ENCODE data around the gene MRPL55.

The MRPL55 gene

GRCh38 chr1:228109073-228109961, at the start of gene MRPL55:
TSS of gene MRPL55 (minus strand) at chr1:228109299. CDS start at chr1:228108260, 1,039 bp downstream.
- intact Hi-C loops (cut with micrococcal nuclease) = loop anchor here (1.0 to 10.0 kb wide), 5 partner anchors 27 to 375 kb away; partner anchors contain the start of genes ARF1, IBA57, RNF187 and TRIM11
- H3K36me3 Mint-ChIP-seq (ENCODE audit: low read depth) = peaks cover 43% of the 10 kb centered on the region
- peak within 1 kb of the TSS; percentile 92 for H3K4me3 Mint-ChIP-seq
- peak within 1 kb of the TSS; percentile 90 for H3K27ac Mint-ChIP-seq
- H3K9me3 Mint-ChIP-seq = no peaks in the 10 kb centered on the region
- H3K27me3 Mint-ChIP-seq = no peaks in the 10 kb centered on the region
- peaks cover 52% of the 10 kb centered on the region for H3K4me1 Mint-ChIP-seq (ENCODE audit: low read depth)

- Mint-ChIP-seq H3K4me1 (ENCODE audit: low read depth) (peaks cover 34% of the 10 kb centered on the region), H3K4me3 (no peak overlapping the region), H3K27me3 (peaks cover 26% of the 10 kb centered on the region), H3K27ac (no peak overlapping the region), H3K36me3 (ENCODE audit: low read depth) (no peaks in the 10 kb centered on the region), H3K9me3 (no peaks in the 10 kb centered on the region)
- intact Hi-C loops (cut with micrococcal nuclease) = no loop called here
Measured at GRCh38 chr1:228158151-228159007, 49.3 kb upstream of the MRPL55 start.

GRCh38 chr1:228157729-228158126, 48.6 kb upstream of the MRPL55 start:
- Mint-ChIP-seq H3K4me3 (no peak overlapping the region), H3K27me3 (peaks cover 20% of the 10 kb centered on the region), H3K4me1 (ENCODE audit: low read depth) (peaks cover 27% of the 10 kb centered on the region), H3K36me3 (ENCODE audit: low read depth) (no peaks in the 10 kb centered on the region), H3K9me3 (no peaks in the 10 kb centered on the region), H3K27ac (no peak overlapping the region)
- intact Hi-C loops (cut with micrococcal nuclease) = no loop called here

GRCh38 chr1:228156941-228157728, 48.0 kb upstream of the MRPL55 start:
- peaks cover 14% of the 10 kb centered on the region for H3K27me3 Mint-ChIP-seq
- H3K4me1 Mint-ChIP-seq (ENCODE audit: low read depth) = peaks cover 21% of the 10 kb centered on the region
- H3K4me3 Mint-ChIP-seq = no peak overlapping the region
- no peaks in the 10 kb centered on the region for H3K9me3 Mint-ChIP-seq
- H3K27ac Mint-ChIP-seq = no peak overlapping the region
- intact Hi-C loops (cut with micrococcal nuclease) = no loop called here
- no peaks in the 10 kb centered on the region for H3K36me3 Mint-ChIP-seq (ENCODE audit: low read depth)

GRCh38 chr1:228156515-228156881, 47.4 kb upstream of the MRPL55 start:
- Mint-ChIP-seq H3K36me3 (ENCODE audit: low read depth) (peaks cover under 1% of the 10 kb centered on the region), H3K27ac (no peak overlapping the region), H3K4me1 (ENCODE audit: low read depth) (peaks cover 16% of the 10 kb centered on the region), H3K9me3 (no peaks in the 10 kb centered on the region), H3K27me3 (peaks cover 8% of the 10 kb centered on the region), H3K4me3 (no peak overlapping the region)
- intact Hi-C loops (cut with micrococcal nuclease) = no loop called here

GRCh38 chr1:228155596-228156514, 46.8 kb upstream of the MRPL55 start:
- Mint-ChIP-seq H3K4me1 (ENCODE audit: low read depth) (peaks cover 12% of the 10 kb centered on the region), H3K27ac (no peak overlapping the region), H3K36me3 (ENCODE audit: low read depth) (peaks cover 6% of the 10 kb centered on the region), H3K4me3 (no peak overlapping the region), H3K27me3 (peaks cover 8% of the 10 kb centered on the region), H3K9me3 (no peaks in the 10 kb centered on the region)
- intact Hi-C loops (cut with micrococcal nuclease) = no loop called here

- intact Hi-C loops (cut with micrococcal nuclease) = no loop called here
Measured at GRCh38 chr1:228154670-228155571, 45.8 kb upstream of the MRPL55 start.

GRCh38 chr1:228154021-228154669, 45.0 kb upstream of the MRPL55 start:
- Mint-ChIP-seq H3K36me3 (ENCODE audit: low read depth) (peaks cover 19% of the 10 kb centered on the region), H3K27ac (no peak overlapping the region), H3K9me3 (no peaks in the 10 kb centered on the region), H3K27me3 (peaks cover 8% of the 10 kb centered on the region), H3K4me1 (ENCODE audit: low read depth) (peaks cover 12% of the 10 kb centered on the region), H3K4me3 (no peak overlapping the region)
- intact Hi-C loops (cut with micrococcal nuclease) = no loop called here

More at GRCh38 chr1:228154670-228155571, 45.8 kb upstream of the MRPL55 start:
- Mint-ChIP-seq H3K4me3 (no peak overlapping the region), H3K36me3 (ENCODE audit: low read depth) (peaks cover 11% of the 10 kb centered on the region), H3K4me1 (ENCODE audit: low read depth) (peaks cover 12% of the 10 kb centered on the region), H3K9me3 (no peaks in the 10 kb centered on the region), H3K27me3 (peaks cover 8% of the 10 kb centered on the region), H3K27ac (no peak overlapping the region)

GRCh38 chr1:228152918-228153258, 43.8 kb upstream of the MRPL55 start:
- intact Hi-C loops (cut with micrococcal nuclease) = no loop called here
- H3K27me3 Mint-ChIP-seq = peaks cover 8% of the 10 kb centered on the region
- peak overlapping the region; percentile 24 for H3K27ac Mint-ChIP-seq
- peaks cover 12% of the 10 kb centered on the region for H3K4me1 Mint-ChIP-seq (ENCODE audit: low read depth)
- peaks cover 31% of the 10 kb centered on the region for H3K36me3 Mint-ChIP-seq (ENCODE audit: low read depth)
- H3K9me3 Mint-ChIP-seq = no peaks in the 10 kb centered on the region
- no peak overlapping the region for H3K4me3 Mint-ChIP-seq

GRCh38 chr1:228152097-228152917, 43.2 kb upstream of the MRPL55 start:
- Mint-ChIP-seq H3K27me3 (peaks cover 7% of the 10 kb centered on the region), H3K36me3 (ENCODE audit: low read depth) (peaks cover 37% of the 10 kb centered on the region), H3K9me3 (no peaks in the 10 kb centered on the region), H3K4me3 (no peak overlapping the region), H3K27ac (peak overlapping the region; percentile 24), H3K4me1 (ENCODE audit: low read depth) (peaks cover 12% of the 10 kb centered on the region)
- intact Hi-C loops (cut with micrococcal nuclease) = no loop called here

- H3K36me3 Mint-ChIP-seq (ENCODE audit: low read depth) = peaks cover 47% of the 10 kb centered on the region
- H3K9me3 Mint-ChIP-seq = no peaks in the 10 kb centered on the region
- H3K4me3 Mint-ChIP-seq = no peak overlapping the region
- H3K27ac Mint-ChIP-seq = no peak overlapping the region
- no peaks in the 10 kb centered on the region for H3K27me3 Mint-ChIP-seq
- peaks cover 12% of the 10 kb centered on the region for H3K4me1 Mint-ChIP-seq (ENCODE audit: low read depth)
- intact Hi-C loops (cut with micrococcal nuclease) = no loop called here
Measured at GRCh38 chr1:228151180-228151925, 42.3 kb upstream of the MRPL55 start.
